Measurements from ENCODE around the gene UBE2J2. TPM values are rescaled to one million over a fixed set of nuclear protein-coding genes. Genes with fewer than 3 reads are reported as not detected.

Gene UBE2J2
- total RNA-seq, 1 experiment from 2014 or later: 54.3 TPM

GRCh38 chr1:1240822-1241587, 32.6 kb downstream of the UBE2J2 start:
- DNase-seq (ENCODE audit: low read depth): no peak

- no peak for DNase-seq (ENCODE audit: low read depth)
Measured at GRCh38 chr1:1240348-1240732, 33.3 kb downstream of the UBE2J2 start.

- DNase-seq (ENCODE audit: low read depth): peak; percentile 22
Measured at GRCh38 chr1:1239614-1240347, 33.9 kb downstream of the UBE2J2 start.

GRCh38 chr1:1239227-1239613, 34.4 kb downstream of the UBE2J2 start:
- DNase-seq (ENCODE audit: low read depth): no peak

- no peak for DNase-seq (ENCODE audit: low read depth)
Measured at GRCh38 chr1:1238702-1239178, 34.9 kb downstream of the UBE2J2 start.

- DNase-seq (ENCODE audit: low read depth): no peak
Measured at GRCh38 chr1:1237874-1238701, 35.6 kb downstream of the UBE2J2 start.

GRCh38 chr1:1236945-1237873, 36.4 kb downstream of the UBE2J2 start:
- DNase-seq (ENCODE audit: low read depth): no peak

GRCh38 chr1:1236176-1236763, 37.4 kb downstream of the UBE2J2 start:
- DNase-seq (ENCODE audit: low read depth): no peak

- no peak for DNase-seq (ENCODE audit: low read depth)
Measured at GRCh38 chr1:1235016-1235744, 38.5 kb downstream of the UBE2J2 start.

- DNase-seq (ENCODE audit: low read depth): no peak
Measured at GRCh38 chr1:1234180-1234808, 39.4 kb downstream of the UBE2J2 start.

GRCh38 chr1:1233567-1233892, 40.1 kb downstream of the UBE2J2 start:
- DNase-seq (ENCODE audit: low read depth): no peak

- no peak for DNase-seq (ENCODE audit: low read depth)
Measured at GRCh38 chr1:1232796-1233566, 40.7 kb downstream of the UBE2J2 start.

- no peak for DNase-seq (ENCODE audit: low read depth)
Measured at GRCh38 chr1:1232208-1232795, 41.4 kb downstream of the UBE2J2 start, which contains the start of gene B3GALT6. Gene B3GALT6 (plus strand): TSS chr1:1232237. CDS start chr1:1232279, 42 bp downstream.

GRCh38 chr1:1231400-1232207, 42.0 kb downstream of the UBE2J2 start, which contains the start of gene SDF4:
Gene SDF4 (minus strand): TSS chr1:1232001. CDS start chr1:1228772, 3,229 bp downstream.
- DNase-seq (ENCODE audit: low read depth): peak; percentile 94

GRCh38 chr1:1230656-1231399, 42.8 kb downstream of the UBE2J2 start:
- peak; percentile 69 for DNase-seq (ENCODE audit: low read depth)

GRCh38 chr1:1229770-1230169, 43.9 kb downstream of the UBE2J2 start:
- DNase-seq (ENCODE audit: low read depth): no peak
